ENCODE measurements around the gene TCAIM. TPM values are rescaled to one million over a fixed set of nuclear protein-coding genes. Genes with fewer than 3 reads are reported as not detected.

The TCAIM gene
- total RNA-seq, 1 experiment from 2014 or later, result 19.5 TPM

- BruUV-seq (replicated peaks), result no TSS peak
- no peak for DNase-seq (ENCODE audit: low read depth, low spot score)
- ChIA-PET CTCF (no interaction called here), POLR2A (no interaction called here)
- H3K27ac ChIP-seq (ENCODE audit: low read length), result no peak overlapping the region
- no peaks in the 10 kb centered on the region for H3K9me3 ChIP-seq (ENCODE audit: control insufficient read depth, insufficient read depth, low read depth, low read length)
- no peaks in the 10 kb centered on the region for H3K4me1 ChIP-seq (ENCODE audit: control insufficient read depth, insufficient read depth, low read length)
- TF ChIP-seq SIN3A (IDR thresholded peaks at IDR 0.05; ENCODE audit: borderline replicate concordance, insufficient read depth, low read depth, low read length), result no peak
- no peak for TF ChIP-seq TCF7L2 (IDR thresholded peaks at IDR 0.05; ENCODE audit: low read depth, low read length)
- TF ChIP-seq POLR2AphosphoS5 (IDR thresholded peaks at IDR 0.05; ENCODE audit: low read depth, low read length), result no peak
- no peak for TF ChIP-seq REST (IDR thresholded peaks at IDR 0.05; ENCODE audit: insufficient read depth in 1 of 2, low read depth in 2 of 2, low read length in 1 of 2)
- TF ChIP-seq CTCF (IDR thresholded peaks at IDR 0.05), result no peak
- in situ Hi-C loops (cut with HindIII; ENCODE audit: low pct_unique_long_range_greater_than_20kb, low sequenced_read_pairs) (no loop called here), intact Hi-C loops (cut with micrococcal nuclease; ENCODE audit: unreplicated experiment) (no loop called here)
- no peak for ATAC-seq
- H3K4me3 ChIP-seq (ENCODE audit: low read depth in 2 of 2, low read length in 2 of 2), result no peak overlapping the region
- no peaks in the 10 kb centered on the region for H3K27me3 ChIP-seq (ENCODE audit: control insufficient read depth, insufficient read depth, low read length)
- H3K36me3 ChIP-seq (ENCODE audit: control insufficient read depth, insufficient read depth, low read length), result no peaks in the 10 kb centered on the region
Observed at GRCh38 chr3:44421280-44421679, 82.7 kb downstream of the TCAIM start.

GRCh38 chr3:44424758-44425157, 86.2 kb downstream of the TCAIM start:
- DNase-seq (ENCODE audit: low read depth, low spot score) (no peak), ATAC-seq (no peak)
- Histone ChIP-seq H3K4me3 (ENCODE audit: low read depth in 2 of 2, low read length in 2 of 2) (no peak overlapping the region), H3K36me3 (ENCODE audit: control insufficient read depth, insufficient read depth, low read length) (no peaks in the 10 kb centered on the region), H3K27ac (ENCODE audit: low read length) (no peak overlapping the region), H3K9me3 (ENCODE audit: control insufficient read depth, insufficient read depth, low read depth, low read length) (no peaks in the 10 kb centered on the region), H3K4me1 (ENCODE audit: control insufficient read depth, insufficient read depth, low read length) (no peaks in the 10 kb centered on the region), H3K27me3 (ENCODE audit: control insufficient read depth, insufficient read depth, low read length) (no peaks in the 10 kb centered on the region)
- TF ChIP-seq REST (IDR thresholded peaks at IDR 0.05; ENCODE audit: insufficient read depth in 1 of 2, low read depth in 2 of 2, low read length in 1 of 2), result no peak
- no peak for TF ChIP-seq TCF7L2 (IDR thresholded peaks at IDR 0.05; ENCODE audit: low read depth, low read length)
- TF ChIP-seq CTCF (IDR thresholded peaks at IDR 0.05), result no peak
- BruUV-seq (replicated peaks), result no TSS peak
- ChIA-PET POLR2A (no interaction called here), CTCF (no interaction called here)
- intact Hi-C loops (cut with micrococcal nuclease; ENCODE audit: unreplicated experiment) (no loop called here), in situ Hi-C loops (cut with HindIII; ENCODE audit: low pct_unique_long_range_greater_than_20kb, low sequenced_read_pairs) (no loop called here)
